Mesenteric fat pad (tissue), 1 donor: ENCODE results near the gene TTC12. TPM values are rescaled to one million over a fixed set of nuclear protein-coding genes. Genes with fewer than 3 reads are reported as not detected.
A peak's percentile ranks its signal among the peaks of the same experiment; 100 is the strongest.

Source experiments
- DNase-seq: peaks from one replicate; pipeline ENCODE4 v3.0.0-alpha.2; 2020; ENCODE audit warnings: low spot score
- long read RNA-seq: library from polyadenylated mRNA; unstranded; transcript quantifications from one replicate; pipeline ENCODE4 v2.0.0, GENCODE V29; 2020
- total RNA-seq: library from RNA; stranded (reverse); fragmentation: NEBNext Ultra II Directional; extraction: Animal tissue kit (Norgen Biotek cat#: 25700); gene quantifications from one replicate; pipeline ENCODE4 v1.2.1, GENCODE V29; 2021
- donor health status: DM: yes; HTN: yes; CAD: no.

The TTC12 gene
- 2.7 TPM for total RNA-seq
- long read RNA-seq, partial matches to known transcripts = 1 of 1 reads
- long read RNA-seq, other reads (novel, unspliced or antisense) = 0 of 1 reads

GRCh38 chr11:113314389-113315301 is at the start of gene TTC12:
Gene TTC12, plus strand, starts transcription at chr11:113314583. Its CDS starts 1,675 bp downstream, at chr11:113316258.
- DNase-seq = peak; percentile 97

GRCh38 chr11:113265362-113265761 is 49.0 kb upstream of the TTC12 start:
- peak; percentile 30 for DNase-seq

- DNase-seq = peak; percentile 28
Measured at GRCh38 chr11:113267493-113267892, 46.9 kb upstream of the TTC12 start.

GRCh38 chr11:113269096-113269495 is 45.3 kb upstream of the TTC12 start:
- DNase-seq = peak; percentile 67

- DNase-seq = peak; percentile 82
Measured at GRCh38 chr11:113269636-113270035, 44.7 kb upstream of the TTC12 start.

- peak; percentile 75 for DNase-seq
Measured at GRCh38 chr11:113270080-113270479, 44.3 kb upstream of the TTC12 start.

GRCh38 chr11:113271551-113272245 is 42.7 kb upstream of the TTC12 start:
- DNase-seq = peak; percentile 84

- DNase-seq = peak; percentile 35
Measured at GRCh38 chr11:113272281-113272680, 42.1 kb upstream of the TTC12 start.

- DNase-seq = peak; percentile 88
Measured at GRCh38 chr11:113272927-113273615, 41.3 kb upstream of the TTC12 start.

- no peak for DNase-seq
Measured at GRCh38 chr11:113273720-113274119, 40.7 kb upstream of the TTC12 start.

- DNase-seq = peak; percentile 55
Measured at GRCh38 chr11:113274713-113275582, 39.4 kb upstream of the TTC12 start.

GRCh38 chr11:113275602-113276001 is 38.8 kb upstream of the TTC12 start:
- no peak for DNase-seq

GRCh38 chr11:113276466-113276865 is 37.9 kb upstream of the TTC12 start:
- no peak for DNase-seq

- DNase-seq = peak; percentile 2
Measured at GRCh38 chr11:113277907-113278306, 36.5 kb upstream of the TTC12 start.

- peak; percentile 1 for DNase-seq
Measured at GRCh38 chr11:113278481-113278880, 35.9 kb upstream of the TTC12 start.

GRCh38 chr11:113278925-113279324 is 35.5 kb upstream of the TTC12 start:
- peak; percentile 20 for DNase-seq

GRCh38 chr11:113279591-113279990 is 34.8 kb upstream of the TTC12 start:
- DNase-seq = peak; percentile 14

GRCh38 chr11:113281052-113281725 is 33.2 kb upstream of the TTC12 start:
- DNase-seq = peak; percentile 28

- DNase-seq = peak; percentile 41
Measured at GRCh38 chr11:113282898-113283437, 31.4 kb upstream of the TTC12 start.

GRCh38 chr11:113283881-113284280 is 30.5 kb upstream of the TTC12 start:
- DNase-seq = no peak
